HepG2 (cell line): Measurements from ENCODE around the gene PRDM10. TPM values are rescaled to one million over a fixed set of nuclear protein-coding genes. Genes with fewer than 3 reads are reported as not detected.
A peak's percentile ranks its signal among the peaks of the same experiment; 100 is the strongest.

Experiments
- CENPT ChIP-seq: sonication (generic); formaldehyde crosslinking; IDR thresholded peaks from 2 replicates; pipeline ENCODE4 v1.8.0; 2022; ENCODE audit warnings: low read depth, mild to moderate bottlenecking, moderate library complexity, missing genetic modification reagents
- CHD4 ChIP-seq: fragments of 200-600 bp; sonication (generic); IDR thresholded peaks from 2 replicates; pipeline ENCODE4 v1.7.0; 2017; ENCODE audit warnings: mild to moderate bottlenecking, low read length, borderline replicate concordance
- CREM ChIP-seq, 2 experiments: sonication (generic) in 1 of 2; formaldehyde crosslinking in 1 of 2; IDR thresholded peaks; 2 replicates each; pipeline versions ENCODE4 v1.4.0 to v1.6.1; 2016 to 2020; ENCODE audit warnings: antibody characterized with exemption in 1 of 2, mild to moderate bottlenecking in 1 of 2, missing genetic modification reagents in 1 of 2
- ELK4 ChIP-seq: sonication (generic); formaldehyde crosslinking; IDR thresholded peaks from 2 replicates; pipeline ENCODE4 v1.9.0; 2021; ENCODE audit warnings: missing genetic modification reagents, borderline replicate concordance
- ETV6 ChIP-seq: sonication (generic); formaldehyde crosslinking; conservative IDR thresholded peaks from 2 replicates; pipeline ENCODE4 v1.4.0; 2020; ENCODE audit warnings: missing genetic modification reagents
- GPN1 ChIP-seq: sonication (generic); formaldehyde crosslinking; IDR thresholded peaks from 2 replicates; pipeline ENCODE4 v1.5.1; 2020; ENCODE audit warnings: missing genetic modification reagents, borderline replicate concordance
- HDAC2 ChIP-seq: sonication (generic); formaldehyde crosslinking; IDR thresholded peaks from 2 replicates; pipeline ENCODE4 v1.4.0; 2020; ENCODE audit warnings: missing genetic modification reagents
- IRF9 ChIP-seq: sonication (generic); formaldehyde crosslinking; IDR thresholded peaks from 2 replicates; pipeline ENCODE4 v1.8.0; 2022; ENCODE audit warnings: missing genetic modification reagents, mild to moderate bottlenecking, borderline replicate concordance
- NCOA5 ChIP-seq: sonication (generic); formaldehyde crosslinking; IDR thresholded peaks from 2 replicates; pipeline ENCODE4 v1.4.0; 2020; ENCODE audit warnings: missing genetic modification reagents
- PAWR ChIP-seq: sonication (generic); formaldehyde crosslinking; IDR thresholded peaks from 2 replicates; pipeline ENCODE4 v1.4.0; 2020; ENCODE audit warnings: missing genetic modification reagents, mild to moderate bottlenecking, borderline replicate concordance
- PRDM15 ChIP-seq: sonication (generic); formaldehyde crosslinking; IDR thresholded peaks from 2 replicates; pipeline ENCODE4 v1.4.0; 2020; ENCODE audit warnings: missing genetic modification reagents
- RFXANK ChIP-seq: IDR thresholded peaks from 2 replicates; pipeline ENCODE4 v1.6.1; 2016
- SOX5 ChIP-seq: IDR thresholded peaks from 2 replicates; pipeline ENCODE4 v1.6.1; 2016; ENCODE audit warnings: borderline replicate concordance
- SRF ChIP-seq: IDR thresholded peaks from 2 replicates; pipeline ENCODE4 v1.6.1; 2011; ENCODE audit warnings: mild to moderate bottlenecking, low read depth, low read length, moderate library complexity
- STAT5B ChIP-seq: sonication (generic); formaldehyde crosslinking; IDR thresholded peaks from 2 replicates; pipeline ENCODE4 v1.4.0; 2020; ENCODE audit warnings: missing genetic modification reagents
- U2AF1 ChIP-seq: fragments of 200-400 bp; formaldehyde crosslinking; optimal IDR thresholded peaks from 2 replicates; pipeline ENCODE3; 2017; ENCODE audit warnings: mild to moderate bottlenecking, low read depth, low read length
- ZNF160 ChIP-seq: sonication (generic); formaldehyde crosslinking; IDR thresholded peaks from 2 replicates; pipeline ENCODE4 v1.8.0; 2022; ENCODE audit warnings: mild to moderate bottlenecking, inconsistent platforms, missing genetic modification reagents
- ZNF33A ChIP-seq: sonication (generic); formaldehyde crosslinking; IDR thresholded peaks from 2 replicates; pipeline ENCODE4 v1.5.1; 2020; ENCODE audit warnings: missing genetic modification reagents, mild to moderate bottlenecking, moderate library complexity, borderline replicate concordance
- ZNF784 ChIP-seq: sonication (generic); formaldehyde crosslinking; IDR thresholded peaks from 2 replicates; pipeline ENCODE4 v1.5.1; 2020; ENCODE audit warnings: missing genetic modification reagents, mild to moderate bottlenecking, borderline replicate concordance
- ZNF879 ChIP-seq: sonication (generic); formaldehyde crosslinking; IDR thresholded peaks from 2 replicates; pipeline ENCODE4 v1.8.1; 2023; ENCODE audit warnings: missing genetic modification reagents
- polyA plus RNA-seq, 8 experiments: library from polyadenylated mRNA; depleted of rRNA in 3 of 8; stranded (reverse) in 7 of 8; unstranded in 1 of 8; fragments of >200 nt; fragmentation: Illumina TruSeq in 4 of 8; extraction: Trizol in 4 of 8; gene quantifications; 2 replicates each; pipeline versions ENCODE4 v1.2.1 to v1.2.3, GENCODE V29; 2011 to 2016; ENCODE audit warnings: low read depth in 4 of 8, missing spikeins in 1 of 8, mixed read lengths in 1 of 8; ENCODE audit not compliant: insufficient read depth in 1 of 8
- total RNA-seq, 5 experiments: library from RNA; depleted of rRNA; stranded (reverse); fragments of >200 nt; fragmentation: Illumina TruSeq; extraction: Trizol; gene quantifications; 2 replicates each; pipeline ENCODE4 v1.2.3, GENCODE V29; 2016; ENCODE audit warnings: low read depth in 1 of 5

Gene PRDM10
- total and polyA plus RNA-seq, 2 of the 13 experiments (the other 11 are each of a cell fraction or from before 2014, with no cell fraction given) = 5.7 to 5.8 TPM

- no peak for TF ChIP-seq PRDM15 (CRISPR knock-in tag)
- TF ChIP-seq SOX5 (CRISPR knock-in tag) = peak; percentile 38; the same call in 1 of the 2 replicates
- no peak for TF ChIP-seq ETV6
- no peak for TF ChIP-seq ZNF160 (CRISPR knock-in tag)
- no peak for TF ChIP-seq ZNF33A (CRISPR knock-in tag)
- TF ChIP-seq CENPT (CRISPR knock-in tag) = no peak
- no peak for TF ChIP-seq CHD4
- no peak for TF ChIP-seq STAT5B (CRISPR knock-in tag)
- no peak for TF ChIP-seq ELK4
- TF ChIP-seq ZNF879 = no peak
- no peak for TF ChIP-seq IRF9 (CRISPR knock-in tag)
- no peak for TF ChIP-seq SRF
- TF ChIP-seq PAWR (CRISPR knock-in tag) = no peak
- TF ChIP-seq U2AF1 = no peak
- TF ChIP-seq NCOA5 = no peak
- TF ChIP-seq CREM (IDR thresholded peaks at IDR 0.05) = no peak
- TF ChIP-seq CREM (CRISPR knock-in tag; IDR thresholded peaks at IDR 0.05) = no peak
- TF ChIP-seq HDAC2 = peak; percentile 38; the same call in 1 of the 2 replicates
- TF ChIP-seq RFXANK (CRISPR knock-in tag) = no peak
- TF ChIP-seq ZNF784 = no peak
- no peak for TF ChIP-seq GPN1 (CRISPR knock-in tag)
Observed at GRCh38 chr11:129973809-129974208, 28.8 kb downstream of the PRDM10 start (continued).
